ENCODE measurements around the gene TAB2. TPM values are rescaled to one million over a fixed set of nuclear protein-coding genes. Genes with fewer than 3 reads are reported as not detected.

Gene TAB2
- polyA plus RNA-seq, 4 donors, result 19.7 to 46.9 (median 21.9) TPM

DNA sequence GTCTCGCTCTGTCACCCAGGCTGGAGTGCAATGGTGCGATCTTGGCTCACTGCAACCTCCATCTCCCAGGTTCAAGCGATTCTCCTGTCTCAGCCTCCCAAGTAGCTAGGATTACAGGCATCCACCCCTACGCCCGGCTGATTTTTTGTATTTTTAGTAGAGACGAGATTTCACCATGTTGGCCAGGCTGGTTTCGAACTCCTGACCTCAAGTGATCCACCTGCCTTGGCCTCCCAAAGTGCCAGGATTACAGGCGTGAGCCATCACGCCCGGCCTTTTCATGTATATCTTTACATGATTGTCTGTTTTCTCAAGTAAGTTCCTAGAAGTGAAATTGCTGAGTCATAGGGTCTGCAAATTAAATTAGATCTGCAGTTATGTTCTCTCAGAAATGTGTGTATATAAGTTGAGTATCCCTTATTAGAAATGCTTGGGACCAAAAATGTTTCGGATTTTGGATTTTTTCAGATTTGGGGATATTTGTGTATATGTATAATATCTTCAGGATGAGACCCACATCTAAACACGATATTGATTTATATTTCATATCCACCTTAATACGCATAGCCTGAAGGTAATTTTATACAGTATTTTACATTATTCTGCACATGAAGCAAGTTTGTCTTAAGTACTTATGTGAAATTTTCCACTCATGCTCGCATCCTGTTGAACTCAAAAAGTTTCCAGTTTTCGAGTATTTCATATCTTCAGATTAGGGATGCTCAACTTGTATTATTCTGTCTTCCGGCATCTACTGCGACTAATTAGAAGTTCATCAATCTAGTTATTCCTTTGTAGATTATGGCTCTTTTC is 40.4 kb downstream of the TAB2 start:
- WGBS, 3 donors, result 93 to 94% (median 93%) methylated on average over 17 of the region's 17 CpGs
- DNase-seq, result no peak

GRCh38 chr6:149359440-149359839 is 41.9 kb downstream of the TAB2 start:
- Histone ChIP-seq H3K4me1 (ENCODE audit: control insufficient read depth in 3 of 3, insufficient read depth in 2 of 3, low read depth in 1 of 3, low read length in 2 of 3) (peaks cover 0 to 3% (median 1%) of the 10 kb centered on the region in 3 donors), H3K4me3 (ENCODE audit: low read depth in 1 of 3, low read length in 3 of 3) (no peak overlapping the region), H3K36me3 (ENCODE audit: control insufficient read depth in 3 of 3, insufficient read depth in 2 of 3, low read depth in 1 of 3, low read length in 3 of 3) (peaks cover 0 to 13% (median 0%) of the 10 kb centered on the region in 3 donors), H3K27me3 (ENCODE audit: control insufficient read depth in 3 of 3, insufficient read depth in 3 of 3, low read length in 3 of 3) (no peaks in the 10 kb centered on the region), H3K9me3 (ENCODE audit: control insufficient read depth in 2 of 2, insufficient read depth in 1 of 2, low read depth in 1 of 2, low read length in 1 of 2) (peaks cover 0 to 6% of the 10 kb centered on the region in 2 donors), H3K27ac (ENCODE audit: low read depth in 1 of 3, low read length in 2 of 3) (no peak overlapping the region)
- DNase-seq (no peak), FAIRE-seq (no peak)

More for the DNA sequence above, 40.4 kb downstream of the TAB2 start:
- H3K4me1 ChIP-seq (ENCODE audit: control insufficient read depth in 3 of 3, insufficient read depth in 2 of 3, low read depth in 1 of 3, low read length in 2 of 3), result peaks cover 0 to 1% (median 0%) of the 10 kb centered on the region in 3 donors
- H3K27ac ChIP-seq (ENCODE audit: low read depth in 1 of 3, low read length in 2 of 3), result no peak overlapping the region
- no peaks in the 10 kb centered on the region for H3K27me3 ChIP-seq (ENCODE audit: control insufficient read depth in 3 of 3, insufficient read depth in 3 of 3, low read length in 3 of 3)
- FAIRE-seq, result no peak
- H3K9me3 ChIP-seq (ENCODE audit: control insufficient read depth in 2 of 2, insufficient read depth in 1 of 2, low read depth in 1 of 2, low read length in 1 of 2), result peaks cover 0 to 6% of the 10 kb centered on the region in 2 donors
- peaks cover 0 to 13% (median 0%) of the 10 kb centered on the region in 3 donors for H3K36me3 ChIP-seq (ENCODE audit: control insufficient read depth in 3 of 3, insufficient read depth in 2 of 3, low read depth in 1 of 3, low read length in 3 of 3)
- no peak overlapping the region for H3K4me3 ChIP-seq (ENCODE audit: low read depth in 1 of 3, low read length in 3 of 3)

DNA sequence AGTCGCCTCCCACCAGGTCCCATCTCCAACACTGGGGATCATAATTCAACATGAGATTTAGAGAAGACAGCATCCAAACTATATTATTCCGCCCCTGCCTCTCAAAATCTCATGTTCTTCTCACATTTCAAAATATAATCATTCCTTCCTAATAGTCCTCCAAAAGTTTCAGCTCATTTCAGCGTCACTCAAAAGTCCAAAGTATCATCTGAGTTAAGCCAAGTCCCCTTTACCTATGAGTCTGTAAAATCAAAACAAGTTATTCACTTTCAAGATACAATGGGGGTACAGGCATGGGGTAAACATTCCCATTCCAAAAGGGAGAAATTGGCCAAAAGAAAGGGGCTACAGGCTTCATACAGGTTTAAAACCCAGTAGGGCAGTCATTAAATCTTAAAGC is 43.0 kb downstream of the TAB2 start:
- peaks cover 0 to 13% (median 0%) of the 10 kb centered on the region in 3 donors for H3K36me3 ChIP-seq (ENCODE audit: control insufficient read depth in 3 of 3, insufficient read depth in 2 of 3, low read depth in 1 of 3, low read length in 3 of 3)
- WGBS, 3 donors, result 77 to 93% (median 80%) methylated on average over 3 of the region's 3 CpGs
- H3K4me3 ChIP-seq (ENCODE audit: low read depth in 1 of 3, low read length in 3 of 3), result no peak overlapping the region
- no peak for FAIRE-seq
- peaks cover 0 to 3% (median 1%) of the 10 kb centered on the region in 3 donors for H3K4me1 ChIP-seq (ENCODE audit: control insufficient read depth in 3 of 3, insufficient read depth in 2 of 3, low read depth in 1 of 3, low read length in 2 of 3)
- no peak for DNase-seq
- no peaks in the 10 kb centered on the region for H3K27me3 ChIP-seq (ENCODE audit: control insufficient read depth in 3 of 3, insufficient read depth in 3 of 3, low read length in 3 of 3)
- H3K27ac ChIP-seq (ENCODE audit: low read depth in 1 of 3, low read length in 2 of 3), result no peak overlapping the region
- H3K9me3 ChIP-seq (ENCODE audit: control insufficient read depth in 2 of 2, insufficient read depth in 1 of 2, low read depth in 1 of 2, low read length in 1 of 2), result peaks cover 0 to 6% of the 10 kb centered on the region in 2 donors

DNA sequence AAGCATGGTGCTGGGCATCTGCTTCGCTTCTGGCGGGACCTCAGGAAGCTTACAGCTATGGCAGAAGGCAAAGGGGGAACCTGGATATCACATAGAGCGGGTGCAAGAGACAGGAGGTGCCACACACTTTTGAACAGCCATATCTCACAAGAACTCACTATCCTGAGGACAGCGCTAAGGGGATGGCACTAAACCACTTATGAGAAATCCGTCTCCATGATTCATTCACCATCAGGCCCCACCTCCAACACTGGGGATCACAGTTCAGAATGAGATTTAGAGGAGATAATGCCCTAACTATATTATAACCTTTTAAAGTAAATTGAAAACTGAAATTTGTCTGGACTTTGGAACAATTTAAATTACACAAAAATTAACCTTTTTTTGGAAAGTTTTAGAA is 44.8 kb downstream of the TAB2 start:
- 92 to 95% (median 92%) methylated on average over 5 of the region's 5 CpGs for WGBS, 3 donors
- H3K9me3 ChIP-seq (ENCODE audit: control insufficient read depth in 2 of 2, insufficient read depth in 1 of 2, low read depth in 1 of 2, low read length in 1 of 2), result peaks cover 0 to 6% of the 10 kb centered on the region in 2 donors

DNA sequence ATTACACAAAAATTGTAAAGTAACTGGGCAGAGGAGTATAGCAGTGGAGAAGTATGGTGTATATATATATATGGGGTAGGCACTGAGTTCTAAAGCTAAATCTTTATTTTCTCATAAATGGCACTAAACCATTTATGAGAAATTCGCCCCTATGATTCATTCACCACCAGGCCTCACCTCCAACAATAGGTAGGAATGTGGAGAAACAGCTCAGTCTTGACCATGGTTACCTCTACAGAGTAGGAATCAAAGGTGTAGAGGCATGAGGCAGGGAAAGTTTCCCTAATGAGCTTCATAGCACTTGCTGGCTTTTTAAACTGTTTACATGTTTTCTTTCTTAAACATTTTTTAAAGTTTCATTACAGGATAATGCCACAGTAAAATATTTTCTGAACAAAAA is 45.6 kb downstream of the TAB2 start:
- H3K27ac ChIP-seq (ENCODE audit: low read depth in 1 of 3, low read length in 2 of 3), result no peak overlapping the region
- H3K36me3 ChIP-seq (ENCODE audit: control insufficient read depth in 3 of 3, insufficient read depth in 2 of 3, low read depth in 1 of 3, low read length in 3 of 3), result peaks cover 0 to 13% (median 0%) of the 10 kb centered on the region in 3 donors
- H3K4me3 ChIP-seq (ENCODE audit: low read depth in 1 of 3, low read length in 3 of 3), result no peak overlapping the region
- WGBS, 3 donors, result 90 to 100% (median 92%) methylated on average over 1 of the region's 1 CpG
- DNase-seq (no peak), FAIRE-seq (no peak)
- peaks cover 0 to 6% of the 10 kb centered on the region in 2 donors for H3K9me3 ChIP-seq (ENCODE audit: control insufficient read depth in 2 of 2, insufficient read depth in 1 of 2, low read depth in 1 of 2, low read length in 1 of 2)
- H3K4me1 ChIP-seq (ENCODE audit: control insufficient read depth in 3 of 3, insufficient read depth in 2 of 3, low read depth in 1 of 3, low read length in 2 of 3), result peaks cover 0 to 3% (median 1%) of the 10 kb centered on the region in 3 donors
- H3K27me3 ChIP-seq (ENCODE audit: control insufficient read depth in 3 of 3, insufficient read depth in 3 of 3, low read length in 3 of 3), result no peaks in the 10 kb centered on the region

More for the DNA sequence above, 44.8 kb downstream of the TAB2 start:
- Histone ChIP-seq H3K27me3 (ENCODE audit: control insufficient read depth in 3 of 3, insufficient read depth in 3 of 3, low read length in 3 of 3) (no peaks in the 10 kb centered on the region), H3K36me3 (ENCODE audit: control insufficient read depth in 3 of 3, insufficient read depth in 2 of 3, low read depth in 1 of 3, low read length in 3 of 3) (peaks cover 0 to 13% (median 0%) of the 10 kb centered on the region in 3 donors), H3K4me1 (ENCODE audit: control insufficient read depth in 3 of 3, insufficient read depth in 2 of 3, low read depth in 1 of 3, low read length in 2 of 3) (peaks cover 0 to 3% (median 1%) of the 10 kb centered on the region in 3 donors), H3K27ac (ENCODE audit: low read depth in 1 of 3, low read length in 2 of 3) (no peak overlapping the region), H3K4me3 (ENCODE audit: low read depth in 1 of 3, low read length in 3 of 3) (no peak overlapping the region)
- FAIRE-seq, result no peak
- DNase-seq, result peak in 1 of 2 donors; percentile 25

- Histone ChIP-seq H3K27ac (ENCODE audit: low read depth in 1 of 3, low read length in 2 of 3) (no peak overlapping the region), H3K9me3 (ENCODE audit: control insufficient read depth in 2 of 2, insufficient read depth in 1 of 2, low read depth in 1 of 2, low read length in 1 of 2) (peaks cover 0 to 6% of the 10 kb centered on the region in 2 donors), H3K27me3 (ENCODE audit: control insufficient read depth in 3 of 3, insufficient read depth in 3 of 3, low read length in 3 of 3) (no peaks in the 10 kb centered on the region), H3K36me3 (ENCODE audit: control insufficient read depth in 3 of 3, insufficient read depth in 2 of 3, low read depth in 1 of 3, low read length in 3 of 3) (peaks cover 0 to 13% (median 0%) of the 10 kb centered on the region in 3 donors), H3K4me1 (ENCODE audit: control insufficient read depth in 3 of 3, insufficient read depth in 2 of 3, low read depth in 1 of 3, low read length in 2 of 3) (peaks cover 0 to 3% (median 1%) of the 10 kb centered on the region in 3 donors), H3K4me3 (ENCODE audit: low read depth in 1 of 3, low read length in 3 of 3) (no peak overlapping the region)
- 53 to 74% (median 67%) methylated on average over 2 of the region's 2 CpGs for WGBS, 3 donors
- DNase-seq (no peak), FAIRE-seq (no peak)
These were observed 47.0 kb downstream of the TAB2 start for GRCh38 chr6:149364557-149364956.

DNA sequence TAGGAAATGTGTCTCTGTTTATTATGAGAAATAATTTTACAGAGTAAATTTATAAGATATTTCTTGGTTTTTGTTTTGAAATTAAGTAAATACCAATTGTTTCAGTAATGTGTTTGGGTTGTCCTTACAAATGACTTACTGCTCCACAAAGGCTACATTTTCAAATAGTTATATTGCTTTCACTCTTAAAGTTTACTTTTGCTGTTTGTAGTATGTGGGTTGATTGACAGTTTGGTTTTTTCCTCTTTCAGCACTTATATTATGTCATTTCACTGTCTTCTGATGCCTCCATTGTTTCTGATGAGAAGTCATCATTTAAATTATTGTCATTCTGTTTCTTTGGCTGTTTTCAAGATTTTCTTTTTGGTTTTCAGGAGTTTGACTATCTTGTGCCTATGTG is 47.7 kb downstream of the TAB2 start:
- no peak for FAIRE-seq

GRCh38 chr6:149366267-149366921 is 48.9 kb downstream of the TAB2 start:
- Histone ChIP-seq H3K36me3 (ENCODE audit: control insufficient read depth in 3 of 3, insufficient read depth in 2 of 3, low read depth in 1 of 3, low read length in 3 of 3) (peaks cover 0 to 5% (median 0%) of the 10 kb centered on the region in 3 donors), H3K4me1 (ENCODE audit: control insufficient read depth in 3 of 3, insufficient read depth in 2 of 3, low read depth in 1 of 3, low read length in 2 of 3) (peaks cover 0 to 3% (median 0%) of the 10 kb centered on the region in 3 donors), H3K4me3 (ENCODE audit: low read depth in 1 of 3, low read length in 3 of 3) (no peak overlapping the region), H3K9me3 (ENCODE audit: control insufficient read depth in 2 of 2, insufficient read depth in 1 of 2, low read depth in 1 of 2, low read length in 1 of 2) (peaks cover 0 to 1% of the 10 kb centered on the region in 2 donors), H3K27me3 (ENCODE audit: control insufficient read depth in 3 of 3, insufficient read depth in 3 of 3, low read length in 3 of 3) (no peaks in the 10 kb centered on the region), H3K27ac (ENCODE audit: low read depth in 1 of 3, low read length in 2 of 3) (peak overlapping the region in 1 of 3 donors; percentile 3)
- FAIRE-seq, result no peak
- no peak for DNase-seq
- 75 to 79% (median 79%) methylated on average over 4 of the region's 4 CpGs for WGBS, 3 donors

More for the DNA sequence above, 47.7 kb downstream of the TAB2 start:
- H3K27ac ChIP-seq (ENCODE audit: low read depth in 1 of 3, low read length in 2 of 3), result no peak overlapping the region
- H3K36me3 ChIP-seq (ENCODE audit: control insufficient read depth in 3 of 3, insufficient read depth in 2 of 3, low read depth in 1 of 3, low read length in 3 of 3), result peaks cover 0 to 11% (median 0%) of the 10 kb centered on the region in 3 donors
- peaks cover 0 to 6% of the 10 kb centered on the region in 2 donors for H3K9me3 ChIP-seq (ENCODE audit: control insufficient read depth in 2 of 2, insufficient read depth in 1 of 2, low read depth in 1 of 2, low read length in 1 of 2)
- peaks cover 0 to 3% (median under 1%) of the 10 kb centered on the region in 3 donors for H3K4me1 ChIP-seq (ENCODE audit: control insufficient read depth in 3 of 3, insufficient read depth in 2 of 3, low read depth in 1 of 3, low read length in 2 of 3)
- no peak for DNase-seq
- H3K27me3 ChIP-seq (ENCODE audit: control insufficient read depth in 3 of 3, insufficient read depth in 3 of 3, low read length in 3 of 3), result no peaks in the 10 kb centered on the region
- H3K4me3 ChIP-seq (ENCODE audit: low read depth in 1 of 3, low read length in 3 of 3), result no peak overlapping the region
